ENCODE data around the gene TCF23.

GRCh38 chr2:27162151-27163121 is 13.6 kb downstream of the TCF23 start:
- TF ChIP-seq CTCF (conservative IDR thresholded peaks at IDR 0.05; ENCODE audit: low read depth, low read length), result no peak
- TF ChIP-seq EZH2 (IDR thresholded peaks at IDR 0.05; ENCODE audit: low read length, unreplicated experiment), result no peak

All from PC-3 (cell line).